Spinal cord (tissue), 10 donors: Measurements from ENCODE around the gene GCGR. TPM values are rescaled to one million over a fixed set of nuclear protein-coding genes. Genes with fewer than 3 reads are reported as not detected.

Source experiments
- DNase-seq, 6 donors: peaks; one replicate each; pipeline versions ENCODE4 v3.0.0 to v3.0.0-alpha.2; 2013 to 2015; ENCODE audit warnings: low spot score in 6 of 6, low read depth in 4 of 6
- H3K27ac ChIP-seq: one replicate; pipeline ENCODE4 v1.5.1; 2013; ENCODE audit warnings: low read depth, low read length, control low read depth
- H3K27me3 ChIP-seq: one replicate; pipeline ENCODE4 v1.6.1; 2013; ENCODE audit warnings: low read length; ENCODE audit not compliant: control insufficient read depth, insufficient read depth
- H3K36me3 ChIP-seq: one replicate; pipeline ENCODE4 v1.6.1; 2013; ENCODE audit warnings: low read length; ENCODE audit not compliant: control insufficient read depth, insufficient read depth
- H3K4me1 ChIP-seq: one replicate; pipeline ENCODE4 v1.6.1; 2013; ENCODE audit warnings: low read length; ENCODE audit not compliant: control insufficient read depth, insufficient read depth
- H3K4me3 ChIP-seq: one replicate; pipeline ENCODE4 v1.5.1; 2013; ENCODE audit warnings: low read depth, low read length, control low read depth
- H3K9me3 ChIP-seq: one replicate; pipeline ENCODE4 v1.6.1; 2013; ENCODE audit warnings: low read length; ENCODE audit not compliant: control insufficient read depth, insufficient read depth
- whole genome bisulfite sequencing: methylation state at CpG from one replicate; pipeline ENCODE4 v1.1.5; 2013; ENCODE audit warnings: missing lambda C conversion rate; ENCODE audit not compliant: insufficient coverage; 5-methylcytosine and 5-hydroxymethylcytosine counted together
- polyA plus RNA-seq, 2 donors: library from polyadenylated mRNA; unstranded; fragments of 120-200 nt; gene quantifications; one replicate each; pipeline ENCODE4 v1.2.1, GENCODE V29; 2013; ENCODE audit not compliant: insufficient read length in 2 of 2
- total RNA-seq, 2 donors: library from RNA; depleted of rRNA in 1 of 2; stranded (reverse); fragments of 120-200 nt in 1 of 2; fragments of >200 nt in 1 of 2; gene quantifications; one replicate each; pipeline versions ENCODE4 v1.2.3 to v1.2.4, GENCODE V29; 2013 to 2014
- donor health status: healthy.

GCGR gene
- total and polyA plus RNA-seq, 4 donors: 0.50 to 1.3 (median 0.99) TPM; not detected in 1

GRCh38 chr17:81859906-81860755 is 56.2 kb downstream of the GCGR start, which contains the start of gene P4HB:
P4HB (minus strand) TSS chr17:81860535; CDS start chr17:81860471, 64 bp downstream.
- no peak for DNase-seq
- peaks cover 54% of the 10 kb centered on the region for H3K36me3 ChIP-seq
- WGBS: under 1% methylated on average over 95 of the region's 95 CpGs
- H3K27ac ChIP-seq: peak within 1 kb of the TSS; percentile 79
- peaks cover 35% of the 10 kb centered on the region for H3K4me1 ChIP-seq
- no peaks in the 10 kb centered on the region for H3K27me3 ChIP-seq
- peak within 1 kb of the TSS; percentile 80 for H3K4me3 ChIP-seq
- no peaks in the 10 kb centered on the region for H3K9me3 ChIP-seq

- Histone ChIP-seq H3K36me3 (peaks cover 54% of the 10 kb centered on the region), H3K27me3 (no peaks in the 10 kb centered on the region), H3K27ac (peak overlapping the region; percentile 79), H3K4me1 (peaks cover 35% of the 10 kb centered on the region), H3K4me3 (peak overlapping the region; percentile 80), H3K9me3 (no peaks in the 10 kb centered on the region)
- DNase-seq: peak; percentile 99 to 100 (median 100)
- under 1% methylated on average over 72 of the region's 74 CpGs for WGBS
Observed at GRCh38 chr17:81860756-81861568, 57.0 kb downstream of the GCGR start.

- Histone ChIP-seq H3K4me1 (peaks cover 44% of the 10 kb centered on the region), H3K27me3 (no peaks in the 10 kb centered on the region), H3K27ac (no peak overlapping the region), H3K9me3 (no peaks in the 10 kb centered on the region), H3K36me3 (peaks cover 56% of the 10 kb centered on the region), H3K4me3 (no peak overlapping the region)
- DNase-seq: no peak
- WGBS: 95% methylated on average over 4 of the region's 6 CpGs
Observed at GRCh38 chr17:81863123-81863675, 59.2 kb downstream of the GCGR start.

Other genes starting within 250 kb of the GCGR start
- 10 to 100 TPM; 38.8 to 40.1 TPM for gene NPLOC4, start 167.0 kb upstream of the GCGR start, total RNA-seq
- gene NPLOC4, start 167.0 kb upstream of the GCGR start, polyA plus RNA-seq: 10 to 100 TPM; 46.0 to 60.6 TPM
- gene TSPAN10, start 167.0 kb upstream of the GCGR start, total RNA-seq: 1 to 10 TPM in 1 of 2 donors, under 1 TPM in 1; 0.69 to 1.3 TPM
- gene TSPAN10, start 167.0 kb upstream of the GCGR start, polyA plus RNA-seq: 1 to 10 TPM; 1.2 to 1.6 TPM
- 1 to 10 TPM in 1 of 2 donors, not detected in 1; 3.7 TPM for gene PDE6G, start 147.6 kb upstream of the GCGR start, total RNA-seq
- gene PDE6G, start 147.6 kb upstream of the GCGR start, polyA plus RNA-seq: 1 to 10 TPM; 1.9 to 2.0 TPM
- gene OXLD1, start 137.5 kb upstream of the GCGR start, total RNA-seq: 10 to 100 TPM; 10.1 to 35.6 TPM
- gene OXLD1, start 137.5 kb upstream of the GCGR start, polyA plus RNA-seq: 10 to 100 TPM; 20.9 to 27.1 TPM
- 10 to 100 TPM in 1 of 2 donors, 1 to 10 TPM in 1; 3.9 to 11.9 TPM for gene CCDC137, start 137.4 kb upstream of the GCGR start, total RNA-seq
- 10 to 100 TPM; 21.1 to 25.9 TPM for gene CCDC137, start 137.4 kb upstream of the GCGR start, polyA plus RNA-seq
- 10 to 100 TPM; 43.2 to 57.1 TPM for gene ARL16, start 120.4 kb upstream of the GCGR start, total RNA-seq
- gene ARL16, start 120.4 kb upstream of the GCGR start, polyA plus RNA-seq: 10 to 100 TPM; 64.8 to 69.1 TPM
- 10 to 100 TPM; 37.9 to 66.7 TPM for gene HGS, start 120.1 kb upstream of the GCGR start, total RNA-seq
- 100 to 1,000 TPM; 107 to 128 TPM for gene HGS, start 120.1 kb upstream of the GCGR start, polyA plus RNA-seq
- 10 to 100 TPM in 1 of 2 donors, 1 to 10 TPM in 1; 9.2 to 10.7 TPM for gene MRPL12, start 100.8 kb upstream of the GCGR start, total RNA-seq
- 10 to 100 TPM; 74.5 to 76.0 TPM for gene MRPL12, start 100.8 kb upstream of the GCGR start, polyA plus RNA-seq
- 10 to 100 TPM in 1 of 2 donors, 1 to 10 TPM in 1; 6.1 to 10.4 TPM for gene SLC25A10, start 91.9 kb upstream of the GCGR start, total RNA-seq
- gene SLC25A10, start 91.9 kb upstream of the GCGR start, polyA plus RNA-seq: 10 to 100 TPM; 14.1 to 15.2 TPM
- gene MCRIP1, start 29.1 kb downstream of the GCGR start, total RNA-seq: 100 to 1,000 TPM in 1 of 2 donors, 10 to 100 TPM in 1; 51.0 to 146 TPM
- gene MCRIP1, start 29.1 kb downstream of the GCGR start, polyA plus RNA-seq: 100 to 1,000 TPM; 216 to 234 TPM
- under 1 TPM in 1 of 2 donors, not detected in 1; 0.17 TPM for gene PPP1R27, start 30.9 kb downstream of the GCGR start, total RNA-seq
- gene PPP1R27, start 30.9 kb downstream of the GCGR start, polyA plus RNA-seq: under 1 TPM in 1 of 2 donors, not detected in 1; 0.18 TPM
- 100 to 1,000 TPM; 143 to 443 TPM for gene P4HB, start 56.4 kb downstream of the GCGR start, total RNA-seq
- gene P4HB, start 56.4 kb downstream of the GCGR start, polyA plus RNA-seq: 100 to 1,000 TPM; 254 to 311 TPM
- 100 to 1,000 TPM in 1 of 2 donors, 10 to 100 TPM in 1; 46.6 to 158 TPM for gene ARHGDIA, start 67.2 kb downstream of the GCGR start, total RNA-seq
- gene ARHGDIA, start 67.2 kb downstream of the GCGR start, polyA plus RNA-seq: 100 to 1,000 TPM; 318 to 319 TPM
- 10 to 100 TPM; 54.6 to 77.1 TPM for gene ALYREF, start 87.4 kb downstream of the GCGR start, total RNA-seq
- 10 to 100 TPM; 77.4 to 84.5 TPM for gene ALYREF, start 87.4 kb downstream of the GCGR start, polyA plus RNA-seq
- gene ANAPC11, start 87.6 kb downstream of the GCGR start, total RNA-seq: 100 to 1,000 TPM in 1 of 2 donors, 10 to 100 TPM in 1; 53.8 to 120 TPM
- gene ANAPC11, start 87.6 kb downstream of the GCGR start, polyA plus RNA-seq: 100 to 1,000 TPM; 142 to 144 TPM
- gene NPB, start 98.1 kb downstream of the GCGR start, total RNA-seq: 1 to 10 TPM; 1.1 to 4.4 TPM
- gene NPB, start 98.1 kb downstream of the GCGR start, polyA plus RNA-seq: 1 to 10 TPM; 2.1 to 3.8 TPM
- gene PCYT2, start 107.2 kb downstream of the GCGR start, total RNA-seq: 10 to 100 TPM; 31.4 to 36.4 TPM
- gene PCYT2, start 107.2 kb downstream of the GCGR start, polyA plus RNA-seq: 10 to 100 TPM; 62.9 to 67.4 TPM
- 10 to 100 TPM in 1 of 2 donors, 1 to 10 TPM in 1; 5.8 to 11.8 TPM for gene SIRT7, start 114.0 kb downstream of the GCGR start, total RNA-seq
- gene SIRT7, start 114.0 kb downstream of the GCGR start, polyA plus RNA-seq: 10 to 100 TPM; 18.9 to 24.2 TPM
- gene MAFG, start 123.6 kb downstream of the GCGR start, total RNA-seq: 10 to 100 TPM; 10.8 to 13.0 TPM
- 10 to 100 TPM; 21.5 to 24.2 TPM for gene MAFG, start 123.6 kb downstream of the GCGR start, polyA plus RNA-seq
- gene PYCR1, start 133.2 kb downstream of the GCGR start, total RNA-seq: 10 to 100 TPM; 37.0 to 52.0 TPM
- gene PYCR1, start 133.2 kb downstream of the GCGR start, polyA plus RNA-seq: 10 to 100 TPM; 47.2 to 56.8 TPM
- gene MYADML2, start 143.1 kb downstream of the GCGR start, total RNA-seq: 1 to 10 TPM in 1 of 2 donors, under 1 TPM in 1; 0.44 to 2.0 TPM
- 1 to 10 TPM; 2.2 to 2.9 TPM for gene MYADML2, start 143.1 kb downstream of the GCGR start, polyA plus RNA-seq
- gene NOTUM, start 157.0 kb downstream of the GCGR start, total RNA-seq: 1 to 10 TPM in 1 of 2 donors, under 1 TPM in 1; 0.89 to 3.0 TPM
- gene NOTUM, start 157.0 kb downstream of the GCGR start, polyA plus RNA-seq: 1 to 10 TPM in 1 of 2 donors, under 1 TPM in 1; 0.82 to 1.4 TPM
- 10 to 100 TPM; 22.3 to 42.8 TPM for gene ASPSCR1, start 173.5 kb downstream of the GCGR start, total RNA-seq
- 10 to 100 TPM; 38.9 to 53.7 TPM for gene ASPSCR1, start 173.5 kb downstream of the GCGR start, polyA plus RNA-seq
- gene CENPX, start 218.7 kb downstream of the GCGR start, total RNA-seq: 10 to 100 TPM; 37.0 to 56.3 TPM
- 10 to 100 TPM; 70.4 to 71.9 TPM for gene CENPX, start 218.7 kb downstream of the GCGR start, polyA plus RNA-seq
- gene LRRC45, start 219.2 kb downstream of the GCGR start, total RNA-seq: 10 to 100 TPM in 1 of 2 donors, 1 to 10 TPM in 1; 8.2 to 16.9 TPM
- 10 to 100 TPM; 22.1 to 26.4 TPM for gene LRRC45, start 219.2 kb downstream of the GCGR start, polyA plus RNA-seq
- gene RAC3, start 227.5 kb downstream of the GCGR start, total RNA-seq: 10 to 100 TPM; 51.7 to 58.4 TPM
- 100 to 1,000 TPM; 212 to 214 TPM for gene RAC3, start 227.5 kb downstream of the GCGR start, polyA plus RNA-seq
- 10 to 100 TPM; 44.3 to 94.5 TPM for gene DCXR, start 233.5 kb downstream of the GCGR start, total RNA-seq
- 100 to 1,000 TPM; 144 to 145 TPM for gene DCXR, start 233.5 kb downstream of the GCGR start, polyA plus RNA-seq
- 10 to 100 TPM; 19.5 to 36.7 TPM for gene RFNG, start 247.7 kb downstream of the GCGR start, total RNA-seq
- 10 to 100 TPM; 61.8 to 75.2 TPM for gene RFNG, start 247.7 kb downstream of the GCGR start, polyA plus RNA-seq
- gene GPS1, start 247.7 kb downstream of the GCGR start, total RNA-seq: 100 to 1,000 TPM in 1 of 2 donors, 10 to 100 TPM in 1; 63.4 to 125 TPM
- 100 to 1,000 TPM; 151 to 165 TPM for gene GPS1, start 247.7 kb downstream of the GCGR start, polyA plus RNA-seq